ENCODE measurements around the gene MID1. TPM values are rescaled to one million over a fixed set of nuclear protein-coding genes. Genes with fewer than 3 reads are reported as not detected.

The MID1 gene
- total RNA-seq, 2 experiments from 2014 or later, result 0.19 TPM; not detected in 1

DNA sequence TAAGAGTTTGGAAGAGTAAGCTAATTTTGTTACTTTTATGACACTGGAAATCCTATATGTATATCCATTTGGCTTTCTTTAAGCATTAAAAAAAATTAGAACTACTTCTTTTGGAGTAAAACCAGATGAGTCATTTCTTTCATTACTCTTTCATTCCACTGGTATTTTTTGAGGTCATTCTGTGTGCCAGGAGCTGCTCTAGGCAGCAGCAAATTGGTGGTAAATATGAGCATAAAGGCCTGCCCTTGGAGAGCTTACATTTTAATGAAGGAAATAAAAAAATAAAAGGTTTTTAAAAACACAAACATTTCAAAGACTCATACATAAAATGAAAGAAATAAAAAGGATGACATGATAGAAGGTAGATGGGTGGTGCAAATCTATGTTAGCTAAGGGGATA is 37.4 kb downstream of the MID1 start:
- no peak overlapping the region for H3K4me3 Mint-ChIP-seq
- CTCF ChIA-PET, result no interaction called here

GRCh38 chrX:10582215-10582733 is 38.1 kb downstream of the MID1 start:
- H3K27ac Mint-ChIP-seq, result no peak overlapping the region
- DNase-seq (no peak), ATAC-seq (ENCODE audit: poor library complexity) (no peak)
- CTCF ChIA-PET, result no interaction called here
- POLR2A ChIA-PET, result no interaction called here
- no peak overlapping the region for H3K4me3 Mint-ChIP-seq
- no peaks in the 10 kb centered on the region for H3K36me3 Mint-ChIP-seq (ENCODE audit: low read depth)
- H3K4me1 Mint-ChIP-seq (ENCODE audit: low read depth), result no peaks in the 10 kb centered on the region
- peaks cover 6 to 7% of the 10 kb centered on the region in 2 experiments for H3K9me3 ChIP-seq (ENCODE audit: control insufficient read depth in 1 of 2, insufficient read depth in 1 of 2, low read length in 2 of 2)
- no peak overlapping the region for H3K27ac ChIP-seq (ENCODE audit: low read depth in 1 of 2, low read length in 2 of 2)
- H3K27me3 Mint-ChIP-seq, result no peaks in the 10 kb centered on the region
- H3K4me1 ChIP-seq (ENCODE audit: insufficient read depth, low read length), result no peaks in the 10 kb centered on the region
- no peaks in the 10 kb centered on the region for H3K36me3 ChIP-seq (ENCODE audit: insufficient read depth, low read length)
- H3K27me3 ChIP-seq (ENCODE audit: control insufficient read depth in 1 of 2, insufficient read depth in 2 of 2, low read length in 2 of 2), result no peaks in the 10 kb centered on the region
- intact Hi-C loops (cut with DNase I, micrococcal nuclease), result no loop called here
- no peak overlapping the region for H3K4me3 ChIP-seq (ENCODE audit: low read length)
- TF ChIP-seq, protein P1, sequence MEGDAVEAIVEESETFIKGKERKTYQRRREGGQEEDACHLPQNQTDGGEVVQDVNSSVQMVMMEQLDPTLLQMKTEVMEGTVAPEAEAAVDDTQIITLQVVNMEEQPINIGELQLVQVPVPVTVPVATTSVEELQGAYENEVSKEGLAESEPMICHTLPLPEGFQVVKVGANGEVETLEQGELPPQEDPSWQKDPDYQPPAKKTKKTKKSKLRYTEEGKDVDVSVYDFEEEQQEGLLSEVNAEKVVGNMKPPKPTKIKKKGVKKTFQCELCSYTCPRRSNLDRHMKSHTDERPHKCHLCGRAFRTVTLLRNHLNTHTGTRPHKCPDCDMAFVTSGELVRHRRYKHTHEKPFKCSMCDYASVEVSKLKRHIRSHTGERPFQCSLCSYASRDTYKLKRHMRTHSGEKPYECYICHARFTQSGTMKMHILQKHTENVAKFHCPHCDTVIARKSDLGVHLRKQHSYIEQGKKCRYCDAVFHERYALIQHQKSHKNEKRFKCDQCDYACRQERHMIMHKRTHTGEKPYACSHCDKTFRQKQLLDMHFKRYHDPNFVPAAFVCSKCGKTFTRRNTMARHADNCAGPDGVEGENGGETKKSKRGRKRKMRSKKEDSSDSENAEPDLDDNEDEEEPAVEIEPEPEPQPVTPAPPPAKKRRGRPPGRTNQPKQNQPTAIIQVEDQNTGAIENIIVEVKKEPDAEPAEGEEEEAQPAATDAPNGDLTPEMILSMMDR (IDR thresholded peaks at IDR 0.05), result no peak
- no peaks in the 10 kb centered on the region for H3K9me3 Mint-ChIP-seq

More for the DNA sequence above, 37.4 kb downstream of the MID1 start:
- no peaks in the 10 kb centered on the region for H3K9me3 Mint-ChIP-seq
- no peaks in the 10 kb centered on the region for H3K36me3 Mint-ChIP-seq (ENCODE audit: low read depth)
- H3K4me1 ChIP-seq (ENCODE audit: insufficient read depth, low read length), result no peaks in the 10 kb centered on the region
- no peak overlapping the region for H3K27ac Mint-ChIP-seq
- H3K4me1 Mint-ChIP-seq (ENCODE audit: low read depth), result no peaks in the 10 kb centered on the region
- POLR2A ChIA-PET, result no interaction called here
- DNase-seq (no peak), ATAC-seq (ENCODE audit: poor library complexity) (no peak)
- TF ChIP-seq, protein P1 (IDR thresholded peaks at IDR 0.05), result no peak
- H3K27ac ChIP-seq (ENCODE audit: low read depth in 1 of 2, low read length in 2 of 2), result no peak overlapping the region
- no peaks in the 10 kb centered on the region for H3K27me3 ChIP-seq (ENCODE audit: control insufficient read depth in 1 of 2, insufficient read depth in 2 of 2, low read length in 2 of 2)
- H3K36me3 ChIP-seq (ENCODE audit: insufficient read depth, low read length), result no peaks in the 10 kb centered on the region
- H3K9me3 ChIP-seq (ENCODE audit: control insufficient read depth in 1 of 2, insufficient read depth in 1 of 2, low read length in 2 of 2), result peaks cover 6 to 7% of the 10 kb centered on the region in 2 experiments
- intact Hi-C loops (cut with DNase I, micrococcal nuclease), result no loop called here
- H3K4me3 ChIP-seq (ENCODE audit: low read length), result no peak overlapping the region
- no peaks in the 10 kb centered on the region for H3K27me3 Mint-ChIP-seq

DNA sequence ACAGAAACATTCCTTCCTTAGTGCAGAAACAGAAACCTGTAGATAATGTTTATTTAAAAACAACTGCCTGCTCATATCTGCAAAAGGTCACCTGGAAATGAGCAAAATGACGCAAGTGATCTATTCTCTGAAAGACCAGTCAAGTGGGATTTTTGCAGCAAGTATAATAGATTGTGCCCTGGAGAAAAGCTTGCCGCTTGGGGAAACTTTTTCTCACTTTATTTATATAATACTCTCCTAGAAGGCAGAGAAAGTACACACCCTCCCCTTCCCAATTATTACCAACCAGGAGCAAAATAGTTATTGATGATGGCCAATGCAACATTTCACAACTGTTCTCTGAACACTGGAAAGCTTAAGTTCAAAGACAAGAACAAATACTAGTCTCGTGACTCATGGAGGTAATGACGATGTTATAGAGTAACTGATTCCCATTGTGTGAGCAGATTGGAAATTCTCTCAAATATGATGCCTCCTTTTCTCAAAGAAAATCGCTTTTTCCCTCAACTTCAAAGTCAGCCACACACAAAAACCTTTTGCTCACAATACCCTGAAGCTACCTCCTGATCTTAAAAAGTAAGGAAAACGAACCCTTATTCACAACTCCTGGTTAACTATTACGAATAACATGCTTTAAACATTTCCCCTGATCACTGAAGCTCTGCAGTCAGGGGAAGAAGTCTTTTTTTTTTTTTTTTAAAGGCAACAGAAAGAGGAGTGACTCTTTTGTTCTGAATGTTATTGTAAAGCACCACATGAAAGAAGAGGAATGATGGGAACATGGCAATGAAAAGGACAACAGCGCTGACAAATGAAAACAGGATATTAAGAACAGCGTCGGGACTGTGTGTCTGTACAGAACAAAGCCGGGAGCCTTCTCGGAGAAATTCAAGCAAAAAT is 41.0 kb downstream of the MID1 start:
- intact Hi-C loops (cut with DNase I, micrococcal nuclease), result no loop called here
- no peaks in the 10 kb centered on the region for H3K27me3 Mint-ChIP-seq
- Histone ChIP-seq H3K4me1 (ENCODE audit: insufficient read depth, low read length) (no peaks in the 10 kb centered on the region), H3K27me3 (ENCODE audit: control insufficient read depth in 1 of 2, insufficient read depth in 2 of 2, low read length in 2 of 2) (no peaks in the 10 kb centered on the region), H3K9me3 (ENCODE audit: control insufficient read depth in 1 of 2, insufficient read depth in 1 of 2, low read length in 2 of 2) (peaks cover 0 to 3% of the 10 kb centered on the region in 2 experiments), H3K27ac (ENCODE audit: low read depth in 1 of 2, low read length in 2 of 2) (no peak overlapping the region), H3K4me3 (ENCODE audit: low read length) (no peak overlapping the region), H3K36me3 (ENCODE audit: insufficient read depth, low read length) (no peaks in the 10 kb centered on the region)
- no peak overlapping the region for H3K4me3 Mint-ChIP-seq
- ATAC-seq (ENCODE audit: poor library complexity), result no peak
- ChIA-PET CTCF (no interaction called here), POLR2A (no interaction called here)
- no peak overlapping the region for H3K27ac Mint-ChIP-seq
- TF ChIP-seq, protein P1 (IDR thresholded peaks at IDR 0.05), result no peak
- DNase-seq, result no peak
- no peaks in the 10 kb centered on the region for H3K4me1 Mint-ChIP-seq (ENCODE audit: low read depth)
- no peaks in the 10 kb centered on the region for H3K36me3 Mint-ChIP-seq (ENCODE audit: low read depth)
- H3K9me3 Mint-ChIP-seq, result no peaks in the 10 kb centered on the region

Data from CD4-positive, alpha-beta T cell (primary cell).